Measurements from ENCODE around the gene PPARG. TPM values are rescaled to one million over a fixed set of nuclear protein-coding genes. Genes with fewer than 3 reads are reported as not detected.
"Not testable (repeated sequence)": the region's sequence is repeated elsewhere in the genome, so short reads cannot be mapped to it uniquely, and the experiment has no call there.

PPARG gene
- total RNA-seq, 2 donors from 2014 or later: 7.0 to 12.9 TPM

DNA sequence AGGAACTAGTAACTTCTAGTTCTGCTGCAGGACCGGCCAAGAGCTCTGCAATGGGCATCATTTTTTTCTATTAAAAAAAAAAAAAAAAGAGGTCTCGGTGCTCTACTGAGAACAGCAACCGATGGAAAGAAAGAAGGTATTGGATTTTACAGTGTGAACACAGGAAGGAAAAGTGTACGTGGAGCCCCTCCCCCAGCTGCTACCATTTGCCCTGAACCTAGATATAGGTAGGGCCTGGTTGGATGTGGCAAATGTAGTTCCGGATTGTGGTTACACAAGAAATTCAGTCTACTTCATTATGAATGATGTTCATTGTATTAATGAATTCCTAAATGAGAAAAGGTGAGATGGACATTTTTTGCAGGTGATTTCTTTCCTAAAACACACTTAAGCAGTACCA, 17.9 kb upstream of the PPARG start:
- intact Hi-C loops (cut with DNase I): no loop called here
- no peak for DNase-seq (ENCODE audit: low spot score)
- no peak for TF ChIP-seq POLR2A (IDR thresholded peaks at IDR 0.05)

DNA sequence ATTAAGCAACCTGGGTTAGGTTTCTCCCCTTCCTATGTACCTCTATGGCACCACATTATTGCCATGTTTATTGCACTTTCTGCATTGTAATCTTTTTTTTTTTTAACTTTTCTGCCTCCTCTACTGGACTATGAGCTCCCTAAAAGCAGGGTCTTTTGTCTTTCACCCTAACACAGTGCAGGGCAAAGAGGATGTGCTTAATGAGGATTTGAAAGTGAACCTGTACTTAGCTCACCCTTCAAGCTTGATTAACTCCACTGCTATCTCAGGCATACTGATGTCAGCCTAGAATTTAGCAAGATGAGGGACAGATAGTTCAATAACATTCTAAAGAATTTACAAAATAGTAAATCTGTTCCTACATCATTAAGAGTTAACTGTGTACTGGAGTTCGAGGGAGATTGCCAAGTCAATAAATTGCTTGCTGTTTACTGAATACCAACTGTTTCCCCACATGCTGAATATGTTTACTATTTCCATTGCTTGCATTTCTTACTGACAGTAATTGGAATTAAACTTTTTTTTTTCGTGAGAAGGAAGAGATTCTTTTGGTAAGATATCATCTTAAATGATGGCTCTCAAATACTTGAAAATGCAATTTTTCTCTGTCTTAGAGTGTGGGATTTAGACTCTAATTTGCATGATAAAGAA, 15.7 kb upstream of the PPARG start:
- DNase-seq (ENCODE audit: low spot score): no peak
- H3K27me3 ChIP-seq (replicated peaks; ENCODE audit: insufficient read depth): no peaks in the 10 kb centered on the region
- TF ChIP-seq POLR2AphosphoS5 (IDR thresholded peaks at IDR 0.05) (no peak), POLR2A (IDR thresholded peaks at IDR 0.05) (no peak)
- TF ChIP-seq, protein P1, sequence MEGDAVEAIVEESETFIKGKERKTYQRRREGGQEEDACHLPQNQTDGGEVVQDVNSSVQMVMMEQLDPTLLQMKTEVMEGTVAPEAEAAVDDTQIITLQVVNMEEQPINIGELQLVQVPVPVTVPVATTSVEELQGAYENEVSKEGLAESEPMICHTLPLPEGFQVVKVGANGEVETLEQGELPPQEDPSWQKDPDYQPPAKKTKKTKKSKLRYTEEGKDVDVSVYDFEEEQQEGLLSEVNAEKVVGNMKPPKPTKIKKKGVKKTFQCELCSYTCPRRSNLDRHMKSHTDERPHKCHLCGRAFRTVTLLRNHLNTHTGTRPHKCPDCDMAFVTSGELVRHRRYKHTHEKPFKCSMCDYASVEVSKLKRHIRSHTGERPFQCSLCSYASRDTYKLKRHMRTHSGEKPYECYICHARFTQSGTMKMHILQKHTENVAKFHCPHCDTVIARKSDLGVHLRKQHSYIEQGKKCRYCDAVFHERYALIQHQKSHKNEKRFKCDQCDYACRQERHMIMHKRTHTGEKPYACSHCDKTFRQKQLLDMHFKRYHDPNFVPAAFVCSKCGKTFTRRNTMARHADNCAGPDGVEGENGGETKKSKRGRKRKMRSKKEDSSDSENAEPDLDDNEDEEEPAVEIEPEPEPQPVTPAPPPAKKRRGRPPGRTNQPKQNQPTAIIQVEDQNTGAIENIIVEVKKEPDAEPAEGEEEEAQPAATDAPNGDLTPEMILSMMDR (IDR thresholded peaks at IDR 0.05): no peak
- H3K27ac ChIP-seq: no peak overlapping the region
- H3K4me3 ChIP-seq: no peak overlapping the region
- intact Hi-C loops (cut with DNase I): no loop called here
- no peaks in the 10 kb centered on the region for H3K36me3 ChIP-seq
- H3K9me3 ChIP-seq: no peaks in the 10 kb centered on the region
- H3K4me1 ChIP-seq (replicated peaks): no peaks in the 10 kb centered on the region
- WGBS: 29% methylated on average over 2 of the region's 2 CpGs

More for the DNA sequence above, 17.9 kb upstream of the PPARG start:
- Histone ChIP-seq H3K27me3 (replicated peaks; ENCODE audit: insufficient read depth) (no peaks in the 10 kb centered on the region), H3K9me3 (no peaks in the 10 kb centered on the region), H3K4me1 (replicated peaks) (no peaks in the 10 kb centered on the region), H3K4me3 (no peak overlapping the region), H3K36me3 (no peaks in the 10 kb centered on the region), H3K27ac (no peak overlapping the region)
- WGBS: 78% methylated on average over 5 of the region's 5 CpGs

DNA sequence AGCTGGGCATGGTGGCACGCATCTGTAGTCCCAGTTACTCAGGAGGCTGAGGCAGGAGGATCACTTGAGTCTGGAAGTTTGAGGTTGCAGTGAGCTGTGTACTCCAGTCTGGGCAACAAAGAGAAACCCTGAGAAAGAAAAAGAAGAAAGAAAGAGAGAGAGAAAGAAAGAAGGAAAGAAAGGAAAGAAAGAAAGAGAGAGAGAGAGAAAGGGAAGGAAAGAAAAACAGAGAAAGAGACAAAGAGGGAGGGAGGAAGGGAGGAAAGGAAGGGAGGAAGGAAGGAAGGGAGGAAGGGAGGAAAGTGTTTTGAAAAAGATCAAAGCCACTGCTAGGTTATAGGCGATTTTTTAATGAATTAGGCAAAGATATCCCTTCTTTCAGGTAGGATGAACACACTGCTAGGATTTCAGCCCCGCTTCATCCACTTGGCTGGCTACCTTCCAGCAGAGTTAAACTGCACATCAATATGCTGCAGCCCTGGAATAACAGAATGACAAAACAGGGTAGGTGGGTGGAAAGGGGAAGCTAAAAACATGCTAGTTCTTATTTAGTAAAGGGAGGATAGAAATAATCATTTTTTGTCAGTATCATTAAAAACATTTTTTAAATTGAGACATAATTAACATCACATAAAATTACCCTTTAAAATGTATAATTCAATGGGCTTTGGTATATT, 12.8 kb upstream of the PPARG start:
- H3K9me3 ChIP-seq: no peaks in the 10 kb centered on the region
- H3K27ac ChIP-seq: no peak overlapping the region
- no peaks in the 10 kb centered on the region for H3K36me3 ChIP-seq
- intact Hi-C loops (cut with DNase I): no loop called here
- DNase-seq (ENCODE audit: low spot score): no peak
- WGBS: 80% methylated on average over 3 of the region's 3 CpGs
- TF ChIP-seq POLR2AphosphoS5 (IDR thresholded peaks at IDR 0.05) (no peak), POLR2A (IDR thresholded peaks at IDR 0.05) (no peak)
- TF ChIP-seq, protein P1 (IDR thresholded peaks at IDR 0.05): no peak
- no peaks in the 10 kb centered on the region for H3K4me1 ChIP-seq (replicated peaks)
- H3K27me3 ChIP-seq (replicated peaks; ENCODE audit: insufficient read depth): no peaks in the 10 kb centered on the region
- no peak overlapping the region for H3K4me3 ChIP-seq

DNA sequence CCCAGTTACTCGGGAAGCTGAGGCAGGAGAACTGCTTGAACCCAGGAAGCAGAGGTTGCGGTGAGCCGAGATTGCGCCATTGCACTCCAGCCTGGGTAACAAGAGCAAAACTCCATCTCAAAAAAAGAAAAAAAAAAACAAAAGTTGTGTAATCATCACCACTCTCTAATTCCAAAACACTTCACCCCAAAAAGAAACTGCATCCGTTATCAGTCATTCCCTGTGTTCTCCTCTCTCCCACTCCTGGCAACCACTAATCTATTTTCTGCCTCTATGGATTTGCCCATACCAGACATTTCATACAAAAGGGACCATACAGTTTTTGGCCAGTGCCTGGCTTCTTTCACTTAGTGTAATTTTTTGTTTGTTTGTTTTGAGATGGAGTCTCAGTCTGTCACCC, 12.0 kb upstream of the PPARG start:
- H3K36me3 ChIP-seq; H3K27ac ChIP-seq; DNase-seq (ENCODE audit: low spot score); H3K27me3 ChIP-seq (replicated peaks; ENCODE audit: insufficient read depth); intact Hi-C loops (cut with DNase I); H3K4me1 ChIP-seq (replicated peaks); H3K4me3 ChIP-seq; H3K9me3 ChIP-seq: not testable (repeated sequence)
- WGBS: 95% methylated on average over 5 of the region's 5 CpGs

DNA sequence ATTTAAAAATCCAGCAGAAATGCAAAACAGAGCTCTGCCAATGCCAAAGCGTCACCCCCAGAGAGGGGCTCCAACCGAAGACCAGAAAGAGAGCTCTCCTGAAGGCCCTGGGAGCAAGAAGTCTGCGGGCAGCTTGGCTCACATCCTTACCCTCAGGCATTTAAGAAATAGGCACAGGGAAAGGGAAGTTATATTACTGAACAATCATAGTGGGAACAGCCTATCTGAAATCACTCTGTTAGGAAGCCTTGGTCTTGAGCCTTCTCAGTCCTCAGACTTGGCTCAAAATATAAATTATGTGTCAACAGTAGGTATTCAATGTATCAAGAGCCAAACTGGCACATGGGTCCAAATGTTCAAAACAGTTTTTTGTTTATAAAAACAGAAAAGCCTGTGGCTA, 10.3 kb upstream of the PPARG start:
- no peaks in the 10 kb centered on the region for H3K4me1 ChIP-seq (replicated peaks)
- H3K27me3 ChIP-seq (replicated peaks; ENCODE audit: insufficient read depth): no peaks in the 10 kb centered on the region
- no peak for DNase-seq (ENCODE audit: low spot score)
- 63% methylated on average over 3 of the region's 3 CpGs for WGBS
- no peaks in the 10 kb centered on the region for H3K36me3 ChIP-seq
- no peak overlapping the region for H3K4me3 ChIP-seq
- no peak overlapping the region for H3K27ac ChIP-seq
- H3K9me3 ChIP-seq: no peaks in the 10 kb centered on the region
- TF ChIP-seq, protein P1 (IDR thresholded peaks at IDR 0.05): no peak
- TF ChIP-seq POLR2AphosphoS5 (IDR thresholded peaks at IDR 0.05) (no peak), POLR2A (IDR thresholded peaks at IDR 0.05) (no peak)
- intact Hi-C loops (cut with DNase I): no loop called here
